Mononuclear cell (primary cell): ENCODE measurements around the gene ULK2. TPM values are rescaled to one million over a fixed set of nuclear protein-coding genes. Genes with fewer than 3 reads are reported as not detected.

Experiments used
- H3K27me3 ChIP-seq: 2 replicates; pipeline ENCODE4 v1.6.0; 2011; ENCODE audit warnings: low read length, control low read depth; ENCODE audit not compliant: insufficient read depth
- H3K4me1 ChIP-seq: 2 replicates; pipeline ENCODE4 v1.5.1; 2011; ENCODE audit warnings: mild to moderate bottlenecking, low read length, control low read depth; ENCODE audit not compliant: insufficient read depth
- H3K4me3 ChIP-seq: 2 replicates; pipeline ENCODE4 v1.5.1; 2011; ENCODE audit warnings: mild to moderate bottlenecking, low read length, moderate library complexity
- H3K9me3 ChIP-seq: 2 replicates; pipeline ENCODE4 v1.5.1; 2011; ENCODE audit warnings: low read depth, mild to moderate bottlenecking, control low read depth, low read length
- total RNA-seq: library from RNA; depleted of rRNA; stranded (reverse); fragments of >200 nt; gene quantifications from one replicate; pipeline ENCODE4 v1.2.3, GENCODE V29; 2012

The ULK2 gene
- total RNA-seq, 1 donor, result 9.7 TPM

- peaks cover 19% of the 10 kb centered on the region for H3K4me1 ChIP-seq
- no peak overlapping the region for H3K4me3 ChIP-seq
- no peaks in the 10 kb centered on the region for H3K9me3 ChIP-seq
- no peaks in the 10 kb centered on the region for H3K27me3 ChIP-seq
These were observed 117.6 kb downstream of the ULK2 start for GRCh38 chr17:19750020-19750572.

- no peaks in the 10 kb centered on the region for H3K27me3 ChIP-seq
- no peak overlapping the region for H3K4me3 ChIP-seq
- peaks cover 22% of the 10 kb centered on the region for H3K4me1 ChIP-seq
- no peaks in the 10 kb centered on the region for H3K9me3 ChIP-seq
These were observed 118.9 kb downstream of the ULK2 start for GRCh38 chr17:19748807-19749193.

DNA sequence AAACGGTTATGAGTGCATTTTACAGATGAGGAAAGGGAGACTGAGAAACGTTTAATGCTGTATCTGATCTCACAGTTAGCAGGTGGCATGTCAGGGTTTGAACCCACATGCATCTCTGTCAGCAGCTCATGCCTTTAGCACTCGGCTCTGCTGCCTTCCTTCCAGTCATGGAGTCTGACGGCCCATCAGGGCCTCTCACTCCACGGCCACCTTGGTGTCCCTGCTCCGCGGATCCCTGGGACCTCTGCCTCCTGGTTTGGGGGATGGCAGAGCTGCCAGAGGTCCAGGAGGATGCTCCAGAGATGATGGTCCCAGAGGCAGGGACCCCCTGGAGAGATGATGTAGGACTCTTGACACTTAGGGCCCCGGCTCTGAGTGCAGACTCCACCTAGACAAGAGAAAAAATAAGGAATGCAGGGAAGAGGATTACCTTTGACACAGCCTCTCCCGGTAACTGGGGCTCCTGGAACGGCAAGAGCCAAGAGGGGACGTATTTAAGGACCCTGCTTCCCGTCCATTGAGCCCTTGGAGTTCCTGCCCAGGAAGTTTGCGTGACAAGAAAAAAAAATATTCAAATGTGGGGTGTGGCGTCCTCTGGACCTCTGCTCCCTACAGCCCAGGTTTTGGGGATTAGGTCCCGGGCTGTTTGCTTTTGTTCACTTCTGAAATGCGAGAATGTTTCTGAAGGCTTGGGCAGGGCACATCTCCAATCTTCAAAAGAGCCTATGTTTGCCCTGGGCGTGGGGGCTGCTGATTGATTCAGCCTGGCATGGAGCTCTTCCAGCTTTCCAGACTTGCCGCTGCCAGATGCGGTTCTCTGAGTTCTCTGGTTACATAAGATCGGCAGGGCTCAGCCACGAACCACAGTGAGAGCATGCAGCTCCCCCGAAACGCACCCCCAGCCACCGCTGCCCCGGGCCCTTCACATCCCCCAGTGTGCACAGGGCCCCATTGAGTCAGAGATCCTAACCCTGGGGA, 119.6 kb downstream of the ULK2 start, which contains the start of gene ALDH3A1:
ALDH3A1 (minus strand) TSS at position 470 of the 978 bp plus-strand sequence. CDS start 3,169 bp downstream, outside the sequence.
- H3K4me1 ChIP-seq, result peaks cover 16% of the 10 kb centered on the region
- H3K9me3 ChIP-seq, result no peaks in the 10 kb centered on the region
- no peaks in the 10 kb centered on the region for H3K27me3 ChIP-seq
- H3K4me3 ChIP-seq, result no peak within 1 kb of the TSS

GRCh38 chr17:19747159-19747719, 120.5 kb downstream of the ULK2 start:
- Histone ChIP-seq H3K27me3 (no peaks in the 10 kb centered on the region), H3K4me3 (no peak overlapping the region), H3K9me3 (no peaks in the 10 kb centered on the region), H3K4me1 (peaks cover 7% of the 10 kb centered on the region)

- Histone ChIP-seq H3K4me3 (no peak overlapping the region), H3K4me1 (peaks cover 7% of the 10 kb centered on the region), H3K27me3 (no peaks in the 10 kb centered on the region), H3K9me3 (no peaks in the 10 kb centered on the region)
These were observed 121.2 kb downstream of the ULK2 start for GRCh38 chr17:19746517-19746916.

GRCh38 chr17:19744922-19745757, 122.6 kb downstream of the ULK2 start:
- Histone ChIP-seq H3K4me3 (no peak overlapping the region), H3K4me1 (peaks cover 7% of the 10 kb centered on the region), H3K9me3 (no peaks in the 10 kb centered on the region), H3K27me3 (no peaks in the 10 kb centered on the region)

- Histone ChIP-seq H3K4me1 (peaks cover 7% of the 10 kb centered on the region), H3K27me3 (no peaks in the 10 kb centered on the region), H3K4me3 (no peak overlapping the region), H3K9me3 (no peaks in the 10 kb centered on the region)
These were observed 123.2 kb downstream of the ULK2 start for GRCh38 chr17:19744492-19744891.

GRCh38 chr17:19743101-19744100, 124.3 kb downstream of the ULK2 start:
- Histone ChIP-seq H3K4me1 (peaks cover 7% of the 10 kb centered on the region), H3K27me3 (no peaks in the 10 kb centered on the region), H3K9me3 (no peaks in the 10 kb centered on the region), H3K4me3 (no peak overlapping the region)

DNA sequence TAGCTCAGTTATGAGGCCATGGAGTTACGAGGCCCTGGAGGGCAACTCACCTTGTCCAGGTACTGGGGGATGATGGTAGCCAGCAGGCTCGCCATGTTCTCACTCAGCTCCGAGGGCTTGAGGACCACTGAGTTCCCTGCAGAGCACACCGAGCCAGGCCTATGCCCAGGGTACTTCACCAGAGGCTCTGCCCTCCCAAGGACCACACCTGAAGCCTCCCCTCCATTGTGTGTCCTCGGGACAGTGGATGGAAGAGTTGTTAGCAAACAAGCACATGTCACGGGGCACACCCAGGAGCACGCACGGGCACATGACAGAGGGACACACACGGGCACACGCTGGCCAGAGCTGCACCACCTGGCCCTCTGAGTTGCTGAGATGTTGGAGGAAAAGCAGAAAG, 125.2 kb downstream of the ULK2 start:
- Histone ChIP-seq H3K4me3 (no peak overlapping the region), H3K4me1 (peaks cover 7% of the 10 kb centered on the region), H3K27me3 (no peaks in the 10 kb centered on the region), H3K9me3 (no peaks in the 10 kb centered on the region)

GRCh38 chr17:19741832-19742457, 125.8 kb downstream of the ULK2 start:
- H3K4me3 ChIP-seq, result no peak overlapping the region
- no peaks in the 10 kb centered on the region for H3K9me3 ChIP-seq
- H3K27me3 ChIP-seq, result no peaks in the 10 kb centered on the region
- peaks cover 7% of the 10 kb centered on the region for H3K4me1 ChIP-seq

DNA sequence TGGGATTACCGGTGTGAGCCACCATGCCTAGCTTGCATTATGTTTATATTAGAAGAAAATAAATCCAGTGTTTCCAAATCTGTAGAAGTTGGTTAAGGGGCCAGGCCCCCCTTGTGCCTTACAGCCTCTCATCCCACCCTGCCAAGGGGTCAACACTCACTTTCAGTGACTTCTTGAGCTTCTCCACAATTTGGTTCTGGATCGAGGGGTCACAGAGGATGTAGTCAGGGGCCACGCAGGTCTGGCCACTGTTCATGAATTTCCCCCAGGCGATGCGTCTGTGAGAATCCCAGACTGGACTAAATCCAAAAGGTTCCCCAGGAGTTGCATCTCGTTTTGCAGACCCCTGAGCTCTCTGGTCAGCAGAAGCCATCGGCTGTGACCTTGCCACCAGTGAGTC, 126.8 kb downstream of the ULK2 start:
- Histone ChIP-seq H3K9me3 (no peaks in the 10 kb centered on the region), H3K4me1 (peaks cover 7% of the 10 kb centered on the region), H3K4me3 (no peak overlapping the region), H3K27me3 (no peaks in the 10 kb centered on the region)

- no peaks in the 10 kb centered on the region for H3K27me3 ChIP-seq
- H3K4me1 ChIP-seq, result no peaks in the 10 kb centered on the region
- no peaks in the 10 kb centered on the region for H3K9me3 ChIP-seq
- H3K4me3 ChIP-seq, result no peak overlapping the region
These were observed 128.2 kb downstream of the ULK2 start for GRCh38 chr17:19739241-19740201.
